Caco-2 (cell line): ENCODE measurements around the gene COL4A2. TPM values are rescaled to one million over a fixed set of nuclear protein-coding genes. Genes with fewer than 3 reads are reported as not detected.

Experiments used
- BruUV-seq: library from RNA; stranded (reverse); fragments of 400-500 nt; replicated peaks from 2 replicates; lab custom pipeline; 2021; lab: Mats Ljungman, UMichigan
- CTCF ChIA-PET: fragments of 300-600 bp; sonication (Branson Sonifier 250); formaldehyde crosslinking; loops from one replicate; lab custom pipeline; 2022; ENCODE audit warnings: antibody characterized with exemption; lab: Charles Lee
- POLR2A ChIA-PET: fragments of 300-600 bp; sonication (Branson Sonifier 250); formaldehyde crosslinking; loops from one replicate; lab custom pipeline; 2022; ENCODE audit warnings: antibody characterized with exemption; lab: Charles Lee
- DNase-seq, 2 experiments: peaks; one replicate each; pipeline versions ENCODE4 v3.0.0 to v3.0.0-alpha.2; 2020 to 2022
- H3K27me3 ChIP-seq: replicated peaks from 2 replicates; pipeline ENCODE4 v1.6.0; 2011; ENCODE audit warnings: low read length; ENCODE audit not compliant: control insufficient read depth, insufficient read depth
- H3K36me3 ChIP-seq: 2 replicates; pipeline ENCODE4 v1.5.1; 2011; ENCODE audit warnings: low read length; ENCODE audit not compliant: control insufficient read depth, insufficient read depth
- H3K4me1 ChIP-seq: fragments of 250-450 bp; sonication (Bioruptor Pico); 2 replicates; pipeline ENCODE4 v1.5.1; 2020; ENCODE audit warnings: mild to moderate bottlenecking
- H3K4me3 ChIP-seq: 2 replicates; pipeline ENCODE4 v1.5.1; 2011; ENCODE audit warnings: low read depth, mild to moderate bottlenecking, control low read depth, low read length
- H3K9me3 ChIP-seq: fragments of 250-450 bp; sonication (Bioruptor Pico); 2 replicates; pipeline ENCODE4 v1.5.1; 2020; ENCODE audit warnings: mild to moderate bottlenecking, moderate library complexity
- H3K27ac Mint-ChIP-seq: one replicate; pipeline ENCODE4 v1.8.0; 2022; ENCODE audit warnings: mixed read lengths; ENCODE audit not compliant: unreplicated experiment
- H3K27me3 Mint-ChIP-seq: one replicate; pipeline ENCODE4 v1.8.0; 2022; ENCODE audit warnings: mixed read lengths; ENCODE audit not compliant: insufficient read depth, unreplicated experiment
- H3K36me3 Mint-ChIP-seq: one replicate; pipeline ENCODE4 v1.8.0; 2022; ENCODE audit warnings: mild to moderate bottlenecking, mixed read lengths; ENCODE audit not compliant: insufficient read depth, unreplicated experiment
- H3K4me1 Mint-ChIP-seq: one replicate; pipeline ENCODE4 v1.8.0; 2022; ENCODE audit warnings: low read depth, mixed read lengths; ENCODE audit not compliant: unreplicated experiment
- H3K4me3 Mint-ChIP-seq: one replicate; pipeline ENCODE4 v1.8.0; 2022; ENCODE audit warnings: mild to moderate bottlenecking, moderate library complexity, mixed read lengths; ENCODE audit not compliant: unreplicated experiment
- H3K9me3 Mint-ChIP-seq: one replicate; pipeline ENCODE4 v1.8.0; 2022; ENCODE audit warnings: mixed read lengths; ENCODE audit not compliant: unreplicated experiment
- intact Hi-C: fragments of 100-400 bp; cut with micrococcal nuclease; formaldehyde crosslinking; loops from one replicate; pipeline ENCODE4 v1.10.0; 2022; ENCODE audit not compliant: unreplicated experiment
- total RNA-seq: library from RNA; stranded (reverse); gene quantifications from 2 replicates; pipeline ENCODE4 v1.2.3, GENCODE V29; 2022
- TF ChIP-seq, protein P1 (sequence below), 2 experiments: fragments of 200-600 bp in 1 of 2; IDR thresholded peaks; 1 replicate in 1 of 2; 2 replicates in 1 of 2; pipeline versions ENCODE4 v1.5.1 to v1.8.0; 2011 to 2022; ENCODE audit warnings: antibody characterized with exemption in 1 of 2, control low read depth in 1 of 2, inconsistent platforms in 1 of 2, low read depth in 1 of 2, low read length in 1 of 2, mild to moderate bottlenecking in 1 of 2, moderate library complexity in 1 of 2; ENCODE audit not compliant: insufficient read depth in 1 of 2, severe bottlenecking in 1 of 2, unreplicated experiment in 1 of 2

The COL4A2 gene
- total RNA-seq, 1 experiment from 2014 or later: 19.2 TPM

DNA sequence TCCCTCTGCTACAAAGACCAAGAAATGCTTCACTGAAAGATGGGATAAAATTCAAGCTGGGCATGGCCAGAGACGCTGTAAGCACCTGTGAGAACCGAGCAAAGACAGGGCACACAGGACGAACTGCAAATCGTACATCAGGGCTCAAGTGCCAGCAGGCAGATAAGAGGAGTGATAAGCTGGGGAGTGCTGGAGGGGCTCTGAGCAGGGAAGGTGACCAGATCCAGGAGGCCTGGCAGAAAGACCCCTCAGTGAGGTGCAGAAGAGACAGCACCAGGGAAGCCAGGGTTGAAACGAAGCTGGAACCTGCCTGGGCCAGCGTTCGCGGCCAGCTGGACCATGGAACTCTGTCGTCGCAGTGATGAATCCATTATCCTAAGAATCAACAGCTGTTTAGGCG is 244.2 kb downstream of the COL4A2 start:
- Mint-ChIP-seq H3K27ac (peak overlapping the region; percentile 8), H3K4me1 (peaks cover 24% of the 10 kb centered on the region), H3K27me3 (no peaks in the 10 kb centered on the region), H3K9me3 (no peaks in the 10 kb centered on the region), H3K36me3 (peaks cover 63% of the 10 kb centered on the region), H3K4me3 (no peak overlapping the region)
- H3K4me3 ChIP-seq: no peak overlapping the region
- no TSS peak for BruUV-seq
- DNase-seq: no peak
- H3K4me1 ChIP-seq: peaks cover 9% of the 10 kb centered on the region
- intact Hi-C loops: no loop called here
- no peaks in the 10 kb centered on the region for H3K27me3 ChIP-seq
- TF ChIP-seq, protein P1, sequence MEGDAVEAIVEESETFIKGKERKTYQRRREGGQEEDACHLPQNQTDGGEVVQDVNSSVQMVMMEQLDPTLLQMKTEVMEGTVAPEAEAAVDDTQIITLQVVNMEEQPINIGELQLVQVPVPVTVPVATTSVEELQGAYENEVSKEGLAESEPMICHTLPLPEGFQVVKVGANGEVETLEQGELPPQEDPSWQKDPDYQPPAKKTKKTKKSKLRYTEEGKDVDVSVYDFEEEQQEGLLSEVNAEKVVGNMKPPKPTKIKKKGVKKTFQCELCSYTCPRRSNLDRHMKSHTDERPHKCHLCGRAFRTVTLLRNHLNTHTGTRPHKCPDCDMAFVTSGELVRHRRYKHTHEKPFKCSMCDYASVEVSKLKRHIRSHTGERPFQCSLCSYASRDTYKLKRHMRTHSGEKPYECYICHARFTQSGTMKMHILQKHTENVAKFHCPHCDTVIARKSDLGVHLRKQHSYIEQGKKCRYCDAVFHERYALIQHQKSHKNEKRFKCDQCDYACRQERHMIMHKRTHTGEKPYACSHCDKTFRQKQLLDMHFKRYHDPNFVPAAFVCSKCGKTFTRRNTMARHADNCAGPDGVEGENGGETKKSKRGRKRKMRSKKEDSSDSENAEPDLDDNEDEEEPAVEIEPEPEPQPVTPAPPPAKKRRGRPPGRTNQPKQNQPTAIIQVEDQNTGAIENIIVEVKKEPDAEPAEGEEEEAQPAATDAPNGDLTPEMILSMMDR (IDR thresholded peaks at IDR 0.05; ENCODE audit: insufficient read depth in 1 of 2, low read depth in 1 of 2, low read length in 1 of 2, severe bottlenecking in 1 of 2, unreplicated experiment in 1 of 2): no peak
- no peaks in the 10 kb centered on the region for H3K9me3 ChIP-seq
- CTCF ChIA-PET: no interaction called here
- POLR2A ChIA-PET: no interaction called here
- H3K36me3 ChIP-seq: peaks cover 5% of the 10 kb centered on the region

DNA sequence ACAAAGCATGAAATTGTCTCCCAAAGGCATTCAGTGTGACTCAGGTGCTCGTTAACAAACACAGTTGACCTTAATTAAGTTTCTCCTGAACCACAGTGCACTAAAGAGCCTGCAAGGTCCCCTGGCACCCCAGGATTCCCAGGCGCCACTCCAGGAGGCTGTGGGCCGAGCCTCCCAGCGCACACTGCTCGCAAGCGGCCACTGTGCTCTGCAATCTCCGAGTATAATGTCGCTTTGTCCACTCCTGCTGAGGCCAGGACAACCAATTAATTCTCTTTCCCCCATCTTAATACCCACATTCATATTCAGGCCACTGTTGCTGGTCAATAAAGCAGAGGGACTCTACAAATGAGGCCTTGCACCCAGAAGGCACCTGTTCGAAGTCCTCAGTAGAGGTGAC is 245.7 kb downstream of the COL4A2 start:
- no peak for DNase-seq
- ChIA-PET POLR2A (no interaction called here), CTCF (no interaction called here)
- H3K9me3 ChIP-seq: no peaks in the 10 kb centered on the region
- TF ChIP-seq, protein P1 (IDR thresholded peaks at IDR 0.05; ENCODE audit: insufficient read depth in 1 of 2, low read depth in 1 of 2, low read length in 1 of 2, severe bottlenecking in 1 of 2, unreplicated experiment in 1 of 2): no peak
- Mint-ChIP-seq H3K9me3 (no peaks in the 10 kb centered on the region), H3K4me3 (no peak overlapping the region), H3K27ac (no peak overlapping the region), H3K36me3 (peaks cover 60% of the 10 kb centered on the region), H3K27me3 (no peaks in the 10 kb centered on the region), H3K4me1 (peaks cover 33% of the 10 kb centered on the region)
- H3K4me1 ChIP-seq: peaks cover 16% of the 10 kb centered on the region
- H3K27me3 ChIP-seq: no peaks in the 10 kb centered on the region
- H3K36me3 ChIP-seq: peaks cover 8% of the 10 kb centered on the region
- H3K4me3 ChIP-seq: no peak overlapping the region
- BruUV-seq: no TSS peak
- intact Hi-C loops: no loop called here

DNA sequence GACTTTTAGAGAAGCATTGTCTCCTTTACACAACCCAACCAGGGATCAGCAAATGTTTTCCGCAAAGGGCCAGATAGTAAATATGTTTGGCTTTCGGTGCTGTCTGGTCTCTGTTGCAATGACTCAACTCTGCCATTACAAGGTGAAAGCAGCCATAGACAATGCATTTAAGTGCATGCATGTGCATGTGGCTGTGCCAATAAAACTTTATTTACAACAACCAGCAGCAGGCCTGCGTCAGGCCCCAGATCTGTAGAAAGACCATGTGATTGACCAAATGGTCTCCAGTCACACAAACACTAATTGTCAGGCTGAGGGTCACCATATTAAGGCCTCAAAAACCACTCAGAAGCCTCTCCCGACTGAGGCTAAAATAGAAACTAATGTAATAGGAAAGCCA is 246.3 kb downstream of the COL4A2 start:
- TF ChIP-seq, protein P1 (IDR thresholded peaks at IDR 0.05; ENCODE audit: insufficient read depth in 1 of 2, low read depth in 1 of 2, low read length in 1 of 2, severe bottlenecking in 1 of 2, unreplicated experiment in 1 of 2): no peak
- peak overlapping the region; percentile 45 for H3K27ac Mint-ChIP-seq
- CTCF ChIA-PET: no interaction called here

More for the DNA sequence above, 246.3 kb downstream of the COL4A2 start:
- Histone ChIP-seq H3K36me3 (peaks cover 8% of the 10 kb centered on the region), H3K9me3 (no peaks in the 10 kb centered on the region), H3K27me3 (no peaks in the 10 kb centered on the region), H3K4me1 (peaks cover 16% of the 10 kb centered on the region), H3K4me3 (no peak overlapping the region)
- Mint-ChIP-seq H3K4me3 (no peak overlapping the region), H3K27me3 (no peaks in the 10 kb centered on the region), H3K4me1 (peaks cover 33% of the 10 kb centered on the region), H3K36me3 (peaks cover 58% of the 10 kb centered on the region), H3K9me3 (no peaks in the 10 kb centered on the region)
- intact Hi-C loops: no loop called here
- BruUV-seq: no TSS peak
- POLR2A ChIA-PET: no interaction called here
- DNase-seq: no peak
